ENCODE measurements around the gene ROBO2. TPM values are rescaled to one million over a fixed set of nuclear protein-coding genes. Genes with fewer than 3 reads are reported as not detected.

ROBO2 gene
- total and polyA plus RNA-seq, 2 donors from 2014 or later = 1.3 to 1.6 TPM

DNA sequence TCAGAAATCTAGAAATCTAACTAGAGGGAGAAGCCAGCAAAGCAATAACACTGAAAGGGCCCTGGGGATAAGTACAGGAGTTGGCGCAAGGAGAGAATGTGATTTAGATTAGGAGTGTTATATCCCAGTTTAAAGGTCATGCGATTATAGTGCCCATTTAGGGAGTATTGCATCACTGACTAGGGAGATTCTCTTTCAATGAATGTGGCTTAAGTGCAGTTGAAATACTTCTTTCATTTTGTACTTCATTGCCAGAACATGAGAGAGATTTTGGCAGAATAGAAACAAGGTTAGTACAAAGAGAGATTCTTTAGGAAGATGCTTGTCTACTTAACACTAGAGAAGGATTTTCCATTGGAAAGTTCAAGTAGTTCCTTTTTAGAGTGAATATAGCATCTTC lies 13.9 kb downstream of the ROBO2 start:
- H3K36me3 ChIP-seq (ENCODE audit: control insufficient read depth in 2 of 3, insufficient read depth in 3 of 3, low read length in 3 of 3) = no peaks in the 10 kb centered on the region
- no peaks in the 10 kb centered on the region for H3K4me1 ChIP-seq (ENCODE audit: control insufficient read depth in 2 of 3, insufficient read depth in 2 of 3, low read depth in 1 of 3, low read length in 3 of 3)
- H3K27ac ChIP-seq (ENCODE audit: low read depth in 2 of 2, low read length in 2 of 2) = no peak overlapping the region
- FAIRE-seq (no peak), DNase-seq (peak in 1 of 5 donors; percentile 15)
- no peaks in the 10 kb centered on the region for H3K9me3 ChIP-seq (ENCODE audit: control insufficient read depth in 2 of 3, insufficient read depth in 1 of 3, low read length in 3 of 3)
- intact Hi-C loops (cut with DNase I) = no loop called here
- H3K9ac ChIP-seq (ENCODE audit: low read length in 3 of 3) = no peak overlapping the region
- no peaks in the 10 kb centered on the region for H3K27me3 ChIP-seq (ENCODE audit: control insufficient read depth, insufficient read depth, low read length)
- no peak overlapping the region for H3K4me3 ChIP-seq (ENCODE audit: low read length in 3 of 3)
- TF ChIP-seq, protein P1, sequence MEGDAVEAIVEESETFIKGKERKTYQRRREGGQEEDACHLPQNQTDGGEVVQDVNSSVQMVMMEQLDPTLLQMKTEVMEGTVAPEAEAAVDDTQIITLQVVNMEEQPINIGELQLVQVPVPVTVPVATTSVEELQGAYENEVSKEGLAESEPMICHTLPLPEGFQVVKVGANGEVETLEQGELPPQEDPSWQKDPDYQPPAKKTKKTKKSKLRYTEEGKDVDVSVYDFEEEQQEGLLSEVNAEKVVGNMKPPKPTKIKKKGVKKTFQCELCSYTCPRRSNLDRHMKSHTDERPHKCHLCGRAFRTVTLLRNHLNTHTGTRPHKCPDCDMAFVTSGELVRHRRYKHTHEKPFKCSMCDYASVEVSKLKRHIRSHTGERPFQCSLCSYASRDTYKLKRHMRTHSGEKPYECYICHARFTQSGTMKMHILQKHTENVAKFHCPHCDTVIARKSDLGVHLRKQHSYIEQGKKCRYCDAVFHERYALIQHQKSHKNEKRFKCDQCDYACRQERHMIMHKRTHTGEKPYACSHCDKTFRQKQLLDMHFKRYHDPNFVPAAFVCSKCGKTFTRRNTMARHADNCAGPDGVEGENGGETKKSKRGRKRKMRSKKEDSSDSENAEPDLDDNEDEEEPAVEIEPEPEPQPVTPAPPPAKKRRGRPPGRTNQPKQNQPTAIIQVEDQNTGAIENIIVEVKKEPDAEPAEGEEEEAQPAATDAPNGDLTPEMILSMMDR (IDR thresholded peaks at IDR 0.05; ENCODE audit: borderline replicate concordance, extremely low read depth, insufficient read depth) = no peak

DNA sequence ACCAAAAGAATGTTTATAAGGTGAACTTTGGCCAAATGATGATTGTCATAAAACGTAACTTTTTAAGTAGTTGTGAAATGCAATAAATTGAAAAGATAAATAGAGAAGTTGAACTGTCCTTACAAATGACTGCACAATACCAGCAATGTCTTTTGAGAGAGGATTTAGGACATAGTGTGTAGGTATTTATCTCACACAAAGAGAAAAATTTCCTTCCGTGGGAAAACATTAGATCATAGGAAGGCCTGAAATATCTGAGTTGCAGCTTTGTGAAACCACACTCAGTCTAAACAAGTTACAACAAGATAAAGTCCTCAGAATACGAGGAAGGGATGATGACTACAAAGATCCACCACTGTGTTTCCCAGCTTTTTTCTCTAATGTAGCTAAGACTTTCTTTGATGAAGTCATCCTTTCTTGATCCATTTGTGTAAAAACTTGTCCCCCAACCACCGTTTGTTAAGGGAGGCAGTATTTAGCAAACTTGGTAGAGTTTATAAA lies 16.0 kb downstream of the ROBO2 start:
- Histone ChIP-seq H3K27ac (ENCODE audit: low read depth in 2 of 2, low read length in 2 of 2) (no peak overlapping the region), H3K9ac (ENCODE audit: low read length in 3 of 3) (no peak overlapping the region), H3K27me3 (ENCODE audit: control insufficient read depth, insufficient read depth, low read length) (no peaks in the 10 kb centered on the region), H3K4me3 (ENCODE audit: low read length in 3 of 3) (no peak overlapping the region), H3K9me3 (ENCODE audit: control insufficient read depth in 2 of 3, insufficient read depth in 1 of 3, low read length in 3 of 3) (no peaks in the 10 kb centered on the region), H3K4me1 (ENCODE audit: control insufficient read depth in 2 of 3, insufficient read depth in 2 of 3, low read depth in 1 of 3, low read length in 3 of 3) (no peaks in the 10 kb centered on the region), H3K36me3 (ENCODE audit: control insufficient read depth in 2 of 3, insufficient read depth in 3 of 3, low read length in 3 of 3) (no peaks in the 10 kb centered on the region)
- TF ChIP-seq, protein P1 (IDR thresholded peaks at IDR 0.05; ENCODE audit: borderline replicate concordance, extremely low read depth, insufficient read depth) = no peak
- no peak for DNase-seq
- FAIRE-seq = no peak
- intact Hi-C loops (cut with DNase I) = no loop called here

DNA sequence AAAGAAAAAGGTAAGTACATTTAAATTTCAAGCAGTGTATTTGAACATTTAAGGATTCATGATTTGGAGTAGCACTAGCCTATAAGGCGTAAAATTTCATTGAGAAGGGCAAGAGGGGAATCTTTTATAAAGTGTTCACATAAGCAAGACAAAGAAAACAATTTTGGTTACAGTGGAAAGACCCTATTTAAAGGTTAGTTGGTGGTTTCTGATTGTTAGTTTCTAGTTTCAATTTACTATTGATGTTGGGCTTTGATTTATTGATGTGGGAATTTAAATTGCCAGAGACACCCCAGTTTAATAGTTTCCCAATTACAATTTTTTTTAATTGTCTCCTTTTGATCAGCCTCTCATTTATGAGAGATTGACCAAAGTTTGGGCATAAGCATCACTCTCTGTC lies 19.5 kb downstream of the ROBO2 start:
- FAIRE-seq = no peak
- no peaks in the 10 kb centered on the region for H3K4me1 ChIP-seq (ENCODE audit: control insufficient read depth in 2 of 3, insufficient read depth in 2 of 3, low read depth in 1 of 3, low read length in 3 of 3)
- intact Hi-C loops (cut with DNase I) = no loop called here
- peaks cover 0 to 3% (median 0%) of the 10 kb centered on the region in 3 donors for H3K36me3 ChIP-seq (ENCODE audit: control insufficient read depth in 2 of 3, insufficient read depth in 3 of 3, low read length in 3 of 3)
- DNase-seq = no peak
- no peak overlapping the region for H3K27ac ChIP-seq (ENCODE audit: low read depth in 2 of 2, low read length in 2 of 2)
- peaks cover 0 to 3% (median 0%) of the 10 kb centered on the region in 3 donors for H3K9me3 ChIP-seq (ENCODE audit: control insufficient read depth in 2 of 3, insufficient read depth in 1 of 3, low read length in 3 of 3)
- TF ChIP-seq, protein P1 (IDR thresholded peaks at IDR 0.05; ENCODE audit: borderline replicate concordance, extremely low read depth, insufficient read depth) = no peak
- H3K27me3 ChIP-seq (ENCODE audit: control insufficient read depth, insufficient read depth, low read length) = no peaks in the 10 kb centered on the region
- H3K4me3 ChIP-seq (ENCODE audit: low read length in 3 of 3) = no peak overlapping the region
- no peak overlapping the region for H3K9ac ChIP-seq (ENCODE audit: low read length in 3 of 3)

DNA sequence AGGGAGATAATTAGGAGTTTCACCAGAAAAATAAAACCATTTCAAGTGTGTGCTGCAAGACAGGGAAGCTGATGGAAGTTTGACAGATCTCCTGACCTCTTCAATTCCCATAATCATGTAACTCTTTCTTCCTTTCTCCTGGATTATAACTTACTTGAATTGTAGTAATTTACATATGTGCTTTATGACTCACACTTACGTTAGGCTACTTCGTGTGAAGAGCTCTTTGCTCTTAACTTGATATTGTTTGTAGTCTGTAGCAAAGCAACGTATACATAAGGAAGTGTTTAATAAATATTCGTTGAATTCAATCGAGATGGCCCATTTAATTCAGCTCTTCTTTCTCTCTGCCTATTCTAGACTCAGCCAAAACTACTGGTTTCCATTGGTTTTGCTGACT lies 23.5 kb downstream of the ROBO2 start:
- Histone ChIP-seq H3K9me3 (ENCODE audit: control insufficient read depth in 2 of 3, insufficient read depth in 1 of 3, low read length in 3 of 3) (peaks cover 0 to 3% (median 0%) of the 10 kb centered on the region in 3 donors), H3K27me3 (ENCODE audit: control insufficient read depth, insufficient read depth, low read length) (no peaks in the 10 kb centered on the region), H3K4me1 (ENCODE audit: control insufficient read depth in 2 of 3, insufficient read depth in 2 of 3, low read depth in 1 of 3, low read length in 3 of 3) (no peaks in the 10 kb centered on the region), H3K4me3 (ENCODE audit: low read length in 3 of 3) (no peak overlapping the region), H3K9ac (ENCODE audit: low read length in 3 of 3) (no peak overlapping the region), H3K36me3 (ENCODE audit: control insufficient read depth in 2 of 3, insufficient read depth in 3 of 3, low read length in 3 of 3) (peaks cover 0 to 3% (median 0%) of the 10 kb centered on the region in 3 donors), H3K27ac (ENCODE audit: low read depth in 2 of 2, low read length in 2 of 2) (no peak overlapping the region)
- intact Hi-C loops (cut with DNase I) = no loop called here
- no peak for DNase-seq
- TF ChIP-seq, protein P1 (IDR thresholded peaks at IDR 0.05; ENCODE audit: borderline replicate concordance, extremely low read depth, insufficient read depth) = no peak
- FAIRE-seq = no peak
